Activated CD4-positive, CD25-positive, alpha-beta regulatory T cell (primary cell): ENCODE data around the gene NUP155.
"Not testable (repeated sequence)": the region's sequence is repeated elsewhere in the genome, so short reads cannot be mapped to it uniquely, and the experiment has no call there.

ENCODE experiments used
- DNase-seq, 4 experiments: peaks; one replicate each; lab custom pipeline; 2025; lab: John Stamatoyannopoulos, UW

The NUP155 gene

GRCh38 chr5:37283214-37283820, 87.6 kb downstream of the NUP155 start:
- DNase-seq = no peak

- no peak for DNase-seq
Observed at GRCh38 chr5:37275511-37275910, 95.4 kb downstream of the NUP155 start.

- DNase-seq = no peak
Observed at GRCh38 chr5:37272511-37272910, 98.4 kb downstream of the NUP155 start.

- DNase-seq = not testable (repeated sequence)
Observed at GRCh38 chr5:37268100-37268499, 102.8 kb downstream of the NUP155 start.

- DNase-seq = no peak
Observed at GRCh38 chr5:37255774-37256358, 115.0 kb downstream of the NUP155 start.

GRCh38 chr5:37254581-37254980, 116.3 kb downstream of the NUP155 start:
- no peak for DNase-seq

GRCh38 chr5:37251665-37252064, 119.2 kb downstream of the NUP155 start:
- no peak for DNase-seq

GRCh38 chr5:37249815-37250164, 121.1 kb downstream of the NUP155 start:
- DNase-seq = no peak

- peak; percentile 9 to 31 (median 19) for DNase-seq
Observed at GRCh38 chr5:37248970-37249814, 121.7 kb downstream of the NUP155 start, which contains the start of gene CPLANE1. Gene CPLANE1 (minus strand): TSS chr5:37249376. CDS start chr5:37247698, 1,678 bp downstream.

- no peak for DNase-seq
Observed at GRCh38 chr5:37248421-37248969, 122.4 kb downstream of the NUP155 start.

- DNase-seq = no peak
Observed at GRCh38 chr5:37247496-37247895, 123.4 kb downstream of the NUP155 start.

- DNase-seq = no peak
Observed at GRCh38 chr5:37247036-37247435, 123.9 kb downstream of the NUP155 start.
